NB4 (cell line): Measurements from ENCODE around the gene BLVRB.
A peak's percentile ranks its signal among the peaks of the same experiment; 100 is the strongest.

Experiments used
- DNase-seq: peaks from one replicate; pipeline ENCODE4 v3.0.0; 2010; ENCODE audit warnings: low read depth
- H3K4me3 ChIP-seq: one replicate; pipeline ENCODE4 v1.5.1; 2011; ENCODE audit warnings: mild to moderate bottlenecking, low read depth, low read length, moderate library complexity
- CTCF ChIP-seq: IDR thresholded peaks from one replicate; pipeline ENCODE4 v1.5.1; 2012; ENCODE audit warnings: low read depth, low read length
- MYC ChIP-seq: IDR thresholded peaks from 2 replicates; pipeline ENCODE4 v1.6.1; 2011; ENCODE audit warnings: low read depth, low read length
- POLR2A ChIP-seq: IDR thresholded peaks from 2 replicates; pipeline ENCODE4 v1.6.1; 2011; ENCODE audit warnings: mild to moderate bottlenecking; ENCODE audit not compliant: insufficient read length; ENCODE audit errors: extremely low read depth
- TF ChIP-seq, protein P1 (sequence below): IDR thresholded peaks from 2 replicates; pipeline ENCODE4 v1.6.1; 2011; ENCODE audit warnings: low read depth, low read length

Gene BLVRB

DNA sequence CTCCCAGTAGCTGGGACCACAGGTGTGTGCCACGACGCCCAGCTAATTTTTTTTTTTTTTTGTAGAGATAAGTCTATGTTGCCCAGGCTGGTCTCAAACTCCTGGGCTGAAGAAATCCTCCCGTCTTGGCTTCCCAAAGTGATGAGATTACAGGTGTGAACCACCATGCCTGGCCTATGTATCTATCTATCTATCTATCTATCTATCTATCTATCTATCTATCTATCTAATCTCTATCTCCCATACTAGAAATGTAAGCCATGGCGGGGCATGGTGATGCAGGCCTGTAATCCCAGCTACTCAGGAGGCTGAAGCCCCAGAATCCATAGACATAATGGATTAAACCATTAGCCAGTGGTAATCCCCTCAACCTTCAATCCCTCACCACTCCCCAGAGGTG lies 14.9 kb downstream of the BLVRB start:
- no peak overlapping the region for H3K4me3 ChIP-seq
- DNase-seq = no peak
- TF ChIP-seq, protein P1, sequence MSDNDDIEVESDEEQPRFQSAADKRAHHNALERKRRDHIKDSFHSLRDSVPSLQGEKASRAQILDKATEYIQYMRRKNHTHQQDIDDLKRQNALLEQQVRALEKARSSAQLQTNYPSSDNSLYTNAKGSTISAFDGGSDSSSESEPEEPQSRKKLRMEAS = no peak
- TF ChIP-seq MYC (no peak), CTCF (no peak), POLR2A (no peak)

DNA sequence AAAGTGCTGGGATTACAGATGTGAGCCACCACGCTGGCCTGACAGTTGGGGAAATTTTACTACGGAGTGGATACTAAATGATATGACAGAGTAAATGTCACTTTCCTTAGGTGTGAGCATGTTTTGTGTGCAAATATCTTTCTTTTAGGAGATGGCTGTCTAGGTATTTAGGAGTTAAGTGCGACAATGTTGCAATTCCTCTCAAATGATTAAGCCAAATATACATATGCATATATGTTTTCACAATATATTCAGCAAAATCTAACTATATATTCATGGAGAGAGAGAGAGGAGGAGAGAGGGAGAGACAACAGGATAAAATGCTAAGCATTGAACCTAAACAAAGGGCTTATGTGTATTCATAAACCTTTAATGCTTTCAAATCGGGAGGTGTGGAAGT lies 16.0 kb downstream of the BLVRB start:
- no peak for DNase-seq
- no peak overlapping the region for H3K4me3 ChIP-seq
- TF ChIP-seq POLR2A (no peak), CTCF (no peak), MYC (no peak)
- TF ChIP-seq, protein P1 = no peak

DNA sequence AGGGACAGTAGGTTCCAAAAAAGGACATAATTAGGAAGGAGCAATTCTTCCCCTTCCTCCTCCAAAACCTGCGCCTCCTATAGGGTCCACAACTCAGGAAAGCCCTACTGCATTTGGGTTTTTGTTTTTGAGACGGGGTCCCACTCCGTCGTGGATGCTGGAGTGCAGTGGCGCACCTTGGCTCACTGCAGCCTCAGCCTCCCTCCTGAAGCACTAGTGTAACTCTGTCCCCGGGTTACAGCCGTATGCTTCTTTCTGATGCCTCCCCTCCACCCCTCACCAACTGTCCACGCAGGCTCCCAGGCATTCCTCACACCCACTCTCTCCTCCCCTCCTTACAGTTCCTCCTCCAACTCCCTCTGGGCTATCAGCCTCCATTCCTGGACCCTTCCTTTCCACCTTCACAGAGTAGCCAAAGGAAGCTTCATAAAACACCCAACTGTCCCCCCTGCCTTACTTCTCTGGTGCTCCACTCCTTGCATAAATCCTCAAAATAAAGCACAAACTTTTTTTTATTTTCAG lies 19.2 kb downstream of the BLVRB start:
- H3K4me3 ChIP-seq = no peak overlapping the region
- DNase-seq = no peak
- TF ChIP-seq MYC (no peak), POLR2A (no peak), CTCF (no peak)
- TF ChIP-seq, protein P1 = no peak

- DNase-seq = no peak
- H3K4me3 ChIP-seq = no peak overlapping the region
- TF ChIP-seq MYC (no peak), POLR2A (no peak), CTCF (no peak)
- TF ChIP-seq, protein P1 = no peak
Observed at GRCh38 chr19:40445780-40446262, 19.7 kb downstream of the BLVRB start.

GRCh38 chr19:40444825-40445312 lies 20.7 kb downstream of the BLVRB start:
- DNase-seq = no peak
- TF ChIP-seq, protein P1 = no peak
- no peak for TF ChIP-seq POLR2A
- TF ChIP-seq MYC = peak; percentile 43; the same call in 1 of the 2 replicates
- peak; percentile 4 for TF ChIP-seq CTCF
- peak overlapping the region; percentile 57 for H3K4me3 ChIP-seq
